NB4 (cell line): ENCODE measurements around the gene EDNRB.

Source experiments
- MYC ChIP-seq: IDR thresholded peaks from 2 replicates; pipeline ENCODE4 v1.6.1; 2011; ENCODE audit warnings: low read depth, low read length
- TF ChIP-seq, protein P1 (sequence below): IDR thresholded peaks from one replicate; pipeline ENCODE4 v1.5.1; 2012; ENCODE audit warnings: low read depth, low read length

DNA sequence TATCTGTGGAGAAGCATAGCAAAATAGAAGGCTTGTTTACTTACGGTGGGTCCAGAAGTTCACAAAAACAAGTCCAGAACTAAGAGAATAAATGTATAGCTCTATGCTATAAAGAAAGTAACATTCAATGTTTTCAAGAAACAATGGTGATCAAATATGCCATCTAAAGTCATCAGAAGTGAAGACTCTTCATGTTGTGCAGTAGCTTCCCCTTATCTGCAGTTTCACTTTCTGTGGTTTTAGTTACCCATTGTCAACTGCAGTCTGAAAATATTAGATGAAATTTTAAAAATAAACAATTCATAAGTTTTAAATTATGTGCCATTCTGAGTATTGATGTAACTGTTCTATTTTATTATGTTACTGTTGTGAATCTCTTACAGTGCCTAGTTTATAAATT lies 72.5 kb downstream of the EDNRB start:
- TF ChIP-seq, protein P1, sequence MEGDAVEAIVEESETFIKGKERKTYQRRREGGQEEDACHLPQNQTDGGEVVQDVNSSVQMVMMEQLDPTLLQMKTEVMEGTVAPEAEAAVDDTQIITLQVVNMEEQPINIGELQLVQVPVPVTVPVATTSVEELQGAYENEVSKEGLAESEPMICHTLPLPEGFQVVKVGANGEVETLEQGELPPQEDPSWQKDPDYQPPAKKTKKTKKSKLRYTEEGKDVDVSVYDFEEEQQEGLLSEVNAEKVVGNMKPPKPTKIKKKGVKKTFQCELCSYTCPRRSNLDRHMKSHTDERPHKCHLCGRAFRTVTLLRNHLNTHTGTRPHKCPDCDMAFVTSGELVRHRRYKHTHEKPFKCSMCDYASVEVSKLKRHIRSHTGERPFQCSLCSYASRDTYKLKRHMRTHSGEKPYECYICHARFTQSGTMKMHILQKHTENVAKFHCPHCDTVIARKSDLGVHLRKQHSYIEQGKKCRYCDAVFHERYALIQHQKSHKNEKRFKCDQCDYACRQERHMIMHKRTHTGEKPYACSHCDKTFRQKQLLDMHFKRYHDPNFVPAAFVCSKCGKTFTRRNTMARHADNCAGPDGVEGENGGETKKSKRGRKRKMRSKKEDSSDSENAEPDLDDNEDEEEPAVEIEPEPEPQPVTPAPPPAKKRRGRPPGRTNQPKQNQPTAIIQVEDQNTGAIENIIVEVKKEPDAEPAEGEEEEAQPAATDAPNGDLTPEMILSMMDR, result no peak
- TF ChIP-seq MYC, result no peak
